ENCODE measurements around the gene ADD1.

GRCh38 chr4:2868877-2869487, 25.3 kb downstream of the ADD1 start:
- TF ChIP-seq EZH2 (IDR thresholded peaks at IDR 0.05; ENCODE audit: insufficient read depth, poor library complexity, severe bottlenecking) (no peak), EZH2phosphoT487 (IDR thresholded peaks at IDR 0.05; ENCODE audit: insufficient read depth, low read depth) (no peak)

Data from GM23248 (cell line).